ENCODE measurements around the gene FBXW11.
A peak's percentile ranks its signal among the peaks of the same experiment; 100 is the strongest.
"Not testable (repeated sequence)": the region's sequence is repeated elsewhere in the genome, so short reads cannot be mapped to it uniquely, and the experiment has no call there.

FBXW11 gene

GRCh38 chr5:171946000-171946781, 60.2 kb downstream of the FBXW11 start:
- Histone ChIP-seq H3K4me3 (ENCODE audit: low read length) (no peak overlapping the region), H3K4me2 (ENCODE audit: low read length) (no peak overlapping the region), H2AFZ (ENCODE audit: low read depth, low read length) (no peak overlapping the region), H3K27ac (ENCODE audit: low read length) (no peak overlapping the region), H3K9ac (ENCODE audit: low read length) (no peak overlapping the region), H3K27me3 (ENCODE audit: low read depth, low read length) (no peaks in the 10 kb centered on the region), H3K9me3 (ENCODE audit: insufficient read depth, low read length) (no peaks in the 10 kb centered on the region), H3K79me2 (ENCODE audit: low read length) (peaks cover 70% of the 10 kb centered on the region), H3K36me3 (replicated peaks; ENCODE audit: low read depth, low read length) (no peaks in the 10 kb centered on the region), H3K4me1 (ENCODE audit: low read length) (peaks cover 9% of the 10 kb centered on the region), H4K20me1 (ENCODE audit: insufficient read depth, low read length) (peaks cover 54% of the 10 kb centered on the region)
- no peak for TF ChIP-seq CTCF (IDR thresholded peaks at IDR 0.05; ENCODE audit: low read depth, low read length)
- TF ChIP-seq EZH2phosphoT487 (IDR thresholded peaks at IDR 0.05; ENCODE audit: low read depth) = no peak

GRCh38 chr5:171945476-171945875, 61.0 kb downstream of the FBXW11 start:
- Histone ChIP-seq H3K4me1 (ENCODE audit: low read length) (peaks cover 12% of the 10 kb centered on the region), H3K9me3 (ENCODE audit: insufficient read depth, low read length) (no peaks in the 10 kb centered on the region), H3K9ac (ENCODE audit: low read length) (no peak overlapping the region), H4K20me1 (ENCODE audit: insufficient read depth, low read length) (peaks cover 53% of the 10 kb centered on the region), H3K4me2 (ENCODE audit: low read length) (no peak overlapping the region), H3K27ac (ENCODE audit: low read length) (no peak overlapping the region), H2AFZ (ENCODE audit: low read depth, low read length) (no peak overlapping the region), H3K4me3 (ENCODE audit: low read length) (no peak overlapping the region), H3K27me3 (ENCODE audit: low read depth, low read length) (no peaks in the 10 kb centered on the region), H3K36me3 (replicated peaks; ENCODE audit: low read depth, low read length) (no peaks in the 10 kb centered on the region), H3K79me2 (ENCODE audit: low read length) (peaks cover 70% of the 10 kb centered on the region)
- TF ChIP-seq EZH2phosphoT487 (IDR thresholded peaks at IDR 0.05; ENCODE audit: low read depth) (no peak), CTCF (IDR thresholded peaks at IDR 0.05; ENCODE audit: low read depth, low read length) (no peak)

GRCh38 chr5:171945066-171945465, 61.4 kb downstream of the FBXW11 start:
- H3K27ac ChIP-seq (ENCODE audit: low read length) = no peak overlapping the region
- H2AFZ ChIP-seq (ENCODE audit: low read depth, low read length) = no peak overlapping the region
- no peak overlapping the region for H3K4me2 ChIP-seq (ENCODE audit: low read length)
- H3K4me3 ChIP-seq (ENCODE audit: low read length) = no peak overlapping the region
- TF ChIP-seq EZH2phosphoT487 (IDR thresholded peaks at IDR 0.05; ENCODE audit: low read depth) (no peak), CTCF (IDR thresholded peaks at IDR 0.05; ENCODE audit: low read depth, low read length) (no peak)
- H3K4me1 ChIP-seq (ENCODE audit: low read length) = peaks cover 12% of the 10 kb centered on the region
- no peaks in the 10 kb centered on the region for H3K9me3 ChIP-seq (ENCODE audit: insufficient read depth, low read length)
- H4K20me1 ChIP-seq (ENCODE audit: insufficient read depth, low read length) = peaks cover 57% of the 10 kb centered on the region
- no peak overlapping the region for H3K9ac ChIP-seq (ENCODE audit: low read length)
- H3K27me3 ChIP-seq (ENCODE audit: low read depth, low read length) = no peaks in the 10 kb centered on the region
- H3K79me2 ChIP-seq (ENCODE audit: low read length) = peaks cover 70% of the 10 kb centered on the region
- no peaks in the 10 kb centered on the region for H3K36me3 ChIP-seq (replicated peaks; ENCODE audit: low read depth, low read length)

GRCh38 chr5:171942112-171942516, 64.3 kb downstream of the FBXW11 start:
- H4K20me1 ChIP-seq (ENCODE audit: insufficient read depth, low read length) = peaks cover 59% of the 10 kb centered on the region
- H3K79me2 ChIP-seq (ENCODE audit: low read length) = peaks cover 71% of the 10 kb centered on the region
- peak overlapping the region; percentile 30; the same call in 1 of the 2 replicates for H3K4me2 ChIP-seq (ENCODE audit: low read length)

GRCh38 chr5:171941675-171942074, 64.8 kb downstream of the FBXW11 start:
- not testable (repeated sequence) for H3K36me3 ChIP-seq (replicated peaks; ENCODE audit: low read depth, low read length); H2AFZ ChIP-seq (ENCODE audit: low read depth, low read length); H3K27ac ChIP-seq (ENCODE audit: low read length); H3K9me3 ChIP-seq (ENCODE audit: insufficient read depth, low read length); H3K4me3 ChIP-seq (ENCODE audit: low read length); H3K9ac ChIP-seq (ENCODE audit: low read length); H3K27me3 ChIP-seq (ENCODE audit: low read depth, low read length)
- peaks cover 73% of the 10 kb centered on the region for H3K79me2 ChIP-seq (ENCODE audit: low read length)
- H3K4me1 ChIP-seq (ENCODE audit: low read length) = peaks cover 12% of the 10 kb centered on the region
- H4K20me1 ChIP-seq (ENCODE audit: insufficient read depth, low read length) = peaks cover 61% of the 10 kb centered on the region
- H3K4me2 ChIP-seq (ENCODE audit: low read length) = peak overlapping the region; percentile 55

More at GRCh38 chr5:171942112-171942516, 64.3 kb downstream of the FBXW11 start:
- H2AFZ ChIP-seq (ENCODE audit: low read depth, low read length); H3K27me3 ChIP-seq (ENCODE audit: low read depth, low read length); H3K27ac ChIP-seq (ENCODE audit: low read length); H3K4me3 ChIP-seq (ENCODE audit: low read length); H3K9me3 ChIP-seq (ENCODE audit: insufficient read depth, low read length); H3K9ac ChIP-seq (ENCODE audit: low read length); H3K36me3 ChIP-seq (replicated peaks; ENCODE audit: low read depth, low read length): not testable (repeated sequence)
- H3K4me1 ChIP-seq (ENCODE audit: low read length) = peaks cover 12% of the 10 kb centered on the region

- Histone ChIP-seq H4K20me1 (ENCODE audit: insufficient read depth, low read length) (peaks cover 60% of the 10 kb centered on the region), H3K4me2 (ENCODE audit: low read length) (0 out of 2 replicates have a peak overlapping the region, but pooled peaks have one; percentile 55), H3K4me1 (ENCODE audit: low read length) (peaks cover 12% of the 10 kb centered on the region), H3K79me2 (ENCODE audit: low read length) (peaks cover 74% of the 10 kb centered on the region)
- not testable (repeated sequence) for H2AFZ ChIP-seq (ENCODE audit: low read depth, low read length); H3K27me3 ChIP-seq (ENCODE audit: low read depth, low read length); H3K36me3 ChIP-seq (replicated peaks; ENCODE audit: low read depth, low read length); H3K4me3 ChIP-seq (ENCODE audit: low read length); H3K9me3 ChIP-seq (ENCODE audit: insufficient read depth, low read length); H3K27ac ChIP-seq (ENCODE audit: low read length); H3K9ac ChIP-seq (ENCODE audit: low read length)
Measured at GRCh38 chr5:171941275-171941674, 65.2 kb downstream of the FBXW11 start.

All from OCI-LY3 (cell line).